HCT116 (cell line): ENCODE results near the gene NTMT2. TPM values are rescaled to one million over a fixed set of nuclear protein-coding genes. Genes with fewer than 3 reads are reported as not detected.

ENCODE experiments used
- ATAC-seq: fragments of 200-7000 bp; cut with Tn5 transposase; 2 replicates; pipeline ENCODE4 v1.9.1; 2020; ENCODE audit warnings: mild to moderate bottlenecking, moderate library complexity
- BruUV-seq: library from RNA; stranded (reverse); fragments of 400-500 nt; replicated peaks from 2 replicates; lab custom pipeline; 2021; lab: Mats Ljungman, UMichigan
- CTCF ChIA-PET: fragments of 300-600 bp; sonication (Branson Sonifier 250); formaldehyde crosslinking; loops from one replicate; lab custom pipeline; 2021; ENCODE audit warnings: antibody characterized with exemption; lab: Charles Lee
- POLR2A ChIA-PET: fragments of 300-600, 350-600 bp; sonication (Branson Sonifier 250); formaldehyde crosslinking; loops from one replicate; lab custom pipeline; 2021; ENCODE audit warnings: antibody characterized with exemption; lab: Charles Lee
- RAD21 ChIA-PET, 2 experiments: fragments of 300-600 bp; sonication (Branson Sonifier 250); formaldehyde crosslinking; loops; one replicate each; lab custom pipeline; 2023; ENCODE audit warnings: low total read pairs in 2 of 2; ENCODE audit not compliant: uncharacterized antibody in 2 of 2, unreplicated experiment in 2 of 2, low non-redundant PET in 1 of 2; lab: Charles Lee
- DNase-seq: peaks from one replicate; pipeline ENCODE4 v3.0.0-alpha.2; 2010; ENCODE audit warnings: low read depth, low spot score
- H2AFZ ChIP-seq: fragments of 200-600 bp; shearing (Covaris generic), sonication (generic); 2 replicates; pipeline ENCODE4 v1.6.1; 2017; ENCODE audit warnings: low read depth, mixed run types, mixed read lengths, antibody characterized with exemption, low read length; ENCODE audit not compliant: poor library complexity, severe bottlenecking
- H3K27ac ChIP-seq: 2 replicates; pipeline ENCODE4 v1.5.1; 2012; ENCODE audit warnings: low read depth, low read length
- H3K27me3 ChIP-seq: fragments of 200-600 bp; sonication (generic); 2 replicates; pipeline ENCODE4 v1.6.1; 2016; ENCODE audit warnings: mixed run types, low read length, mixed read lengths; ENCODE audit not compliant: insufficient read depth
- H3K36me3 ChIP-seq, 2 experiments: fragments of 200-500 bp in 1 of 2; fragments of 200-600 bp in 1 of 2; sonication (Bioruptor generic) in 1 of 2; sonication (generic) in 1 of 2; 2 replicates each; pipeline versions ENCODE4 v1.5.1 to v1.6.1; 2014 to 2016; ENCODE audit warnings: low read length in 2 of 2, inconsistent platforms in 1 of 2, mixed read lengths in 1 of 2, mixed run types in 1 of 2; ENCODE audit not compliant: insufficient read depth in 2 of 2, control insufficient read depth in 1 of 2
- H3K4me1 ChIP-seq, 2 experiments: fragments of 200-600 bp in 1 of 2; sonication (generic) in 1 of 2; 2 replicates each; pipeline versions ENCODE4 v1.5.1 to v1.6.1; 2012 to 2017; ENCODE audit warnings: low read length in 2 of 2, inconsistent platforms in 1 of 2, mild to moderate bottlenecking in 1 of 2, mixed read lengths in 1 of 2, mixed run types in 1 of 2, moderate library complexity in 1 of 2; ENCODE audit not compliant: insufficient read depth in 2 of 2, control insufficient read depth in 1 of 2
- H3K4me2 ChIP-seq: fragments of 200-600 bp; sonication (generic); 2 replicates; pipeline ENCODE4 v1.6.1; 2017; ENCODE audit warnings: mixed run types, low read length, mixed read lengths
- H3K4me3 ChIP-seq, 2 experiments: fragments of 200-600 bp in 1 of 2; sonication (generic) in 1 of 2; replicated peaks in 1 of 2; 2 replicates each; pipeline ENCODE4 v1.5.1; 2011 to 2016; ENCODE audit warnings: low read length in 2 of 2, control low read depth in 1 of 2, low read depth in 1 of 2, mild to moderate bottlenecking in 1 of 2, mixed read lengths in 1 of 2, mixed run types in 1 of 2
- H3K79me2 ChIP-seq: fragments of 200-600 bp; sonication (generic); 2 replicates; pipeline ENCODE4 v1.6.1; 2017; ENCODE audit warnings: mild to moderate bottlenecking, mixed run types, low read length, moderate library complexity, mixed read lengths; ENCODE audit not compliant: insufficient read depth
- H3K9ac ChIP-seq: fragments of 200-600 bp; sonication (generic); 2 replicates; pipeline ENCODE4 v1.6.1; 2016; ENCODE audit warnings: low read length, mixed read lengths
- H3K9me2 ChIP-seq: fragments of 200-600 bp; sonication (generic), shearing (Covaris generic); 2 replicates; pipeline ENCODE4 v1.6.1; 2017; ENCODE audit warnings: mixed run types, mild to moderate bottlenecking, moderate library complexity; ENCODE audit not compliant: insufficient read depth
- H3K9me3 ChIP-seq, 2 experiments: fragments of 200-500 bp in 1 of 2; fragments of 200-600 bp in 1 of 2; sonication (Bioruptor generic) in 1 of 2; sonication (generic) in 1 of 2; 2 replicates each; pipeline ENCODE4 v1.6.1; 2014 to 2017; ENCODE audit warnings: low read length in 2 of 2, mixed read lengths in 2 of 2, inconsistent platforms in 1 of 2, low read depth in 1 of 2, mild to moderate bottlenecking in 1 of 2, mixed run types in 1 of 2, moderate library complexity in 1 of 2; ENCODE audit not compliant: control insufficient read depth in 1 of 2, insufficient read depth in 1 of 2
- H4K20me1 ChIP-seq: fragments of 200-600 bp; sonication (generic), shearing (Covaris generic); 2 replicates; pipeline ENCODE4 v1.6.1; 2017; ENCODE audit warnings: mixed run types, mild to moderate bottlenecking, moderate library complexity; ENCODE audit not compliant: insufficient read depth
- ATF3 ChIP-seq: IDR thresholded peaks from 2 replicates; pipeline ENCODE4 v1.6.1; 2012
- CBX3 ChIP-seq: IDR thresholded peaks from 2 replicates; pipeline ENCODE4 v1.6.1; 2012; ENCODE audit warnings: low read depth
- CEBPB ChIP-seq: IDR thresholded peaks from 2 replicates; pipeline ENCODE4 v1.6.1; 2012; ENCODE audit warnings: low read depth
- CTCF ChIP-seq, 3 experiments: fragments of 200-600 bp in 1 of 3; sonication (generic) in 1 of 3; IDR thresholded peaks in 2 of 3; conservative IDR thresholded peaks in 1 of 3; 2 replicates each; pipeline ENCODE4 v1.5.1; 2012 to 2017; ENCODE audit warnings: low read depth in 2 of 3, low read length in 2 of 3, antibody characterized with exemption in 1 of 3, borderline replicate concordance in 1 of 3, control low read depth in 1 of 3, mild to moderate bottlenecking in 1 of 3, mixed read lengths in 1 of 3, mixed run types in 1 of 3, moderate library complexity in 1 of 3; ENCODE audit not compliant: insufficient read depth in 1 of 3
- ELF1 ChIP-seq: IDR thresholded peaks from 2 replicates; pipeline ENCODE4 v1.6.1; 2012; ENCODE audit warnings: low read depth, borderline replicate concordance
- EZH2 ChIP-seq: fragments of 200-600 bp; sonication (generic); IDR thresholded peaks from 2 replicates; pipeline ENCODE4 v1.6.1; 2017; ENCODE audit warnings: antibody characterized with exemption, mixed run types
- EZH2phosphoT487 ChIP-seq: fragments of 200-600 bp; IDR thresholded peaks from 2 replicates; pipeline ENCODE4 v1.6.1; 2018; ENCODE audit warnings: antibody characterized with exemption, borderline replicate concordance
- FOSL1 ChIP-seq: IDR thresholded peaks from 2 replicates; pipeline ENCODE4 v1.6.1; 2012; ENCODE audit warnings: low read depth
- JUND ChIP-seq: IDR thresholded peaks from 2 replicates; pipeline ENCODE4 v1.6.1; 2012
- MAX ChIP-seq: IDR thresholded peaks from 2 replicates; pipeline ENCODE4 v1.6.1; 2012
- POLR2AphosphoS5 ChIP-seq: IDR thresholded peaks from 2 replicates; pipeline ENCODE4 v1.6.1; 2011; ENCODE audit warnings: mild to moderate bottlenecking, low read depth, low read length, moderate library complexity
- RAD21 ChIP-seq: IDR thresholded peaks from 2 replicates; pipeline ENCODE4 v1.6.1; 2012; ENCODE audit warnings: low read depth, mild to moderate bottlenecking
- REST ChIP-seq: IDR thresholded peaks from 2 replicates; pipeline ENCODE4 v1.6.1; 2012; ENCODE audit warnings: low read depth
- SIN3A ChIP-seq: IDR thresholded peaks from 2 replicates; pipeline ENCODE4 v1.6.1; 2012; ENCODE audit warnings: low read depth
- SRF ChIP-seq: IDR thresholded peaks from 2 replicates; pipeline ENCODE4 v1.6.1; 2012; ENCODE audit warnings: low read depth
- TCF7L2 ChIP-seq: IDR thresholded peaks from 2 replicates; pipeline ENCODE4 v1.7.0; 2011; ENCODE audit warnings: borderline replicate concordance, inconsistent platforms; ENCODE audit not compliant: insufficient read depth, insufficient read length; ENCODE audit errors: extremely low read depth
- YY1 ChIP-seq: IDR thresholded peaks from 2 replicates; pipeline ENCODE4 v1.6.1; 2011; ENCODE audit warnings: low read length, low read depth, moderate library complexity, mild to moderate bottlenecking; ENCODE audit not compliant: insufficient replicate concordance; ENCODE audit errors: extremely low read depth
- ZBTB33 ChIP-seq: IDR thresholded peaks from 2 replicates; pipeline ENCODE4 v1.6.1; 2011; ENCODE audit warnings: mild to moderate bottlenecking, low read length, moderate library complexity; ENCODE audit not compliant: insufficient replicate concordance; ENCODE audit errors: extremely low read depth
- ZFX ChIP-seq: fragments of 450-650 bp; IDR thresholded peaks from 2 replicates; pipeline ENCODE4 v1.6.1; 2017
- intact Hi-C: fragments of 100-400 bp; cut with micrococcal nuclease; formaldehyde crosslinking; loops from 2 replicates; pipeline ENCODE4 v1.10.0; 2022
- total RNA-seq: library from RNA; stranded (reverse); gene quantifications from one replicate; pipeline ENCODE4 v1.2.1, GENCODE V29; 2021; ENCODE audit not compliant: unreplicated experiment

The NTMT2 gene
- total RNA-seq, 1 experiment from 2014 or later, result not detected

- no TSS peak for BruUV-seq
- Histone ChIP-seq H3K36me3 (no peaks in the 10 kb centered on the region), H3K79me2 (no peaks in the 10 kb centered on the region), H3K27me3 (no peaks in the 10 kb centered on the region; the same call in 1 of the 2 replicates), H3K9me3 (no peaks in the 10 kb centered on the region), H3K4me2 (no peak overlapping the region), H2AFZ (no peak overlapping the region), H3K4me1 (no peaks in the 10 kb centered on the region), H3K27ac (no peak overlapping the region), H3K9ac (no peak overlapping the region), H3K9me2 (no peaks in the 10 kb centered on the region), H3K4me3 (no peak overlapping the region), H4K20me1 (no peaks in the 10 kb centered on the region)
- DNase-seq (no peak), ATAC-seq (no peak)
- ChIA-PET POLR2A (no interaction called here), RAD21 (no interaction called here), CTCF (no interaction called here)
- TF ChIP-seq CEBPB (no peak), RAD21 (no peak), CBX3 (no peak), TCF7L2 (no peak), EZH2 (no peak), POLR2AphosphoS5 (no peak), REST (no peak), ZFX (no peak), MAX (no peak), ELF1 (no peak), SIN3A (no peak), EZH2phosphoT487 (no peak), YY1 (no peak), FOSL1 (no peak), ATF3 (no peak), SRF (no peak), ZBTB33 (no peak), CTCF (IDR thresholded peaks at IDR 0.05 in 2 of 3, conservative IDR thresholded peaks at IDR 0.05 in 1 of 3; ENCODE audit: borderline replicate concordance in 1 of 3, insufficient read depth in 1 of 3, low read depth in 2 of 3, low read length in 2 of 3) (no peak), JUND (no peak)
- intact Hi-C loops, result no loop called here
Measured at GRCh38 chr1:170133766-170134495, 11.8 kb upstream of the NTMT2 start.
